22Rv1 (cell line): ENCODE data around the gene HTRA3.

ENCODE experiments used
- CTCF ChIP-seq: fragments of 450-650 bp; IDR thresholded peaks from 2 replicates; pipeline ENCODE4 v1.5.1; 2017; ENCODE audit warnings: mild to moderate bottlenecking
- ZFX ChIP-seq: fragments of 450-650 bp; IDR thresholded peaks from 2 replicates; pipeline ENCODE4 v1.6.1; 2017; ENCODE audit warnings: antibody characterized with exemption, borderline replicate concordance

- no peak for TF ChIP-seq CTCF
- TF ChIP-seq ZFX, result no peak
Measured at GRCh38 chr4:8259743-8260430, 9.7 kb upstream of the HTRA3 start.
